RPMI8226 (cell line): ENCODE results near the gene SORBS1.
"Not testable (repeated sequence)": the region's sequence is repeated elsewhere in the genome, so short reads cannot be mapped to it uniquely, and the experiment has no call there.

Experiments
- DNase-seq: peaks from one replicate; pipeline ENCODE4 v3.0.0-alpha.2; 2015

Gene SORBS1

DNA sequence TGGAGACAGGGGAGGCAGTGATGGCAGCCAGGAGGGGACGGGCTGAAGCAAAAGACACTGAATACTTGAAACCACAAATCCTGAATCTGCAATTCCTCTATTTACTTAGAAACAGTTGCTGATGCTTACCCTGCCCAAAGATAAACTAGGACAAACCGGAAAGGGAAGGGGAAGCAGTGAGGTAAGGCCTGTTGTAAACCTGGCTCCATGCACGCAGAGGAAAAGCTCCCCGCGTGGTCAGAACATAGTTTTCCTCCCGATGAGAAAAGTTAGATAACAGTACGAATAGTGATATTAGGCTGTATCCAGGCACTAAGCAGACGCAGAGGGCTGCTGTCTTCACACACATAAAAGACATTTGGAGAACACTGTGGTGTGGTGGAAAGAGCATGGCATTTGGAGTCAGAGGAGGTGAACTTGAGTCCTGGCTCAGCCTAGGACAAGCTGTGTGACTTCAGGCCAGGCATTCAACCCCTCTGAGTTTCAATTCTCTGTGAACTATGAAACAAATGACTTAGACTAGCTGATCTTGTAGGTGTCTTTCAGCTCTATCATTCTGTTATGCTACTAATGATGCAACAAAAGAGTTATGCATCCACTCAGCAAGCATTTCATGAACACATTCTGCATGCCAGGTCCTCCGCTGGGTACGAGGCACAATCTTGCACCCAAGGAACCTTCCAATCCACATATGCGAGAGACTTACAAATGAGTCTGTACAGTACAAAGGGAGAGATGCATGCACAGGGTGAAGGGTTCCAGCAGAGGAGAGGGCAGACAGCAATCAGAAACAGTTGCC, 80.9 kb downstream of the SORBS1 start:
- DNase-seq, result peak; percentile 4

GRCh38 chr10:95478935-95479334, 82.2 kb downstream of the SORBS1 start:
- DNase-seq, result no peak

DNA sequence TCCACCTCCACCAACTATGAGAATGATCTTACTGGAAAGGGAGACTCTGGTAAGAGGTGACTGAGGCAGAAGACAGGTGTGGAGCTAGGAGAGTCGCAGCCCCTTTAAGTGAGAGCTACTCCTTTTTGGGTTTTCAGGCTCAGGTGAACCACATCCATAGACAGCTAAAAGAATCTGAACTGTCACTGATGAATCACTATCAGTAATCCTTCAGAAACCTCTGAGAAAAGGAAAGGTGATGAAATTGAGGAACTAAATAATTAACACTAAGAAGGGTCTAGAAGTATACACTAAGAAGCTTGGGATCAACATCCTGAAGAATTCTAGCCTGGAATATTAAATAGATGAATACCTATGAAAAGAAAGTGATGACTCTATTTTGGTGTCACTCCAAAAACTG, 83.0 kb downstream of the SORBS1 start:
- no peak for DNase-seq

- DNase-seq, result no peak
These were observed 84.0 kb downstream of the SORBS1 start for GRCh38 chr10:95477175-95477520.

DNA sequence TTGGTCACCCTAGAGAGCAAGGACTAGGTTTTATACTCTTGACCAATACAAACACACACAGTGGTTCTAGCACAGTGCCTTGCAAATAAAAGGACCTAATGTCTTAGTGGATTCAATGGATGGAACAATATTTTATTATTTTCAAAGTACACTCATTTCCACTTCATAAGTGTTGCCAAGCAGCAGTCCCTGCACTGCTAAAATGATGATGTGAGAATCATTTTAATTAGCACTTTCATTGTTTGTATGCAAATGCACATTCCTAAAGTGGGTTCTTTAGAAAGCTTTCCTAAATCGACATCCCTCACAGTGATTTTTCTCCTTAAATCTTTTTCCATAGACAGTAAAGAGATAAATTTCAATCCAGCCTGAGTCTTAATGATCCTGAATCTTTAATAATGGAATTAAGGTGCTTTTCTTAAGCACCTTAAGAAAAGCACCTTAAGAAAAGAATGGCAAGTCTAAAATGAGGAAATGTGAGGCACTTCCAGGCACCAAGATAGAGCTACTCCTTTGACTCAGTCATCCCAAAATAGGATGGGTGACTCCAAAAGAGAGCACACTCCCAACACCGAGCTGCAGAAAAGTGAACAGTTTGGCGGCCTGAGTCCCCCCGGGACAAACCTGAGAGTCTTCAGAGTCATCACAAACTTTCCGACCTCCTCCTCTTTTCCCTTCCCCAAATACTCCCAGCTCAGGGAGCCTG, 84.5 kb downstream of the SORBS1 start:
- no peak for DNase-seq

- DNase-seq, result no peak
These were observed 85.2 kb downstream of the SORBS1 start for GRCh38 chr10:95475827-95476468.

DNA sequence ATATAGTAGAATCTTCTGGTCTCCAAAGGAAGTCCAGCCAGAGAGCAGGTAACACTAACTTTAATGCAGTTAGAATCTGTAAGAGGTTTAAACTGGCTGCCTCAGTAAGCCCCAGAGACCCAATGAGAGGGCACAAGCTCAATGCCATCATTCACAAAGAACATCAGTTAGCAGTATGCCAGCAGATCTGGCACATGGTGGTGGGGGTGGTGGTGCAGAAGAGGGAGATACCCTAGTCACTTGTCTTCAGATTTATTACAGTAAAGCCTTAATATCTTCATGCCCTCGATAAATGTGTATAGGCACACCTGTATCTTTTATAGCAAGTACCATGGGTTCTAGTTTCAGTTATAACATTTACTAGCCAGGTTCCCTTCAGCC, 86.2 kb downstream of the SORBS1 start:
- DNase-seq, result no peak

- no peak for DNase-seq
These were observed 86.8 kb downstream of the SORBS1 start for GRCh38 chr10:95474228-95475002.

GRCh38 chr10:95472304-95473088, 88.7 kb downstream of the SORBS1 start:
- DNase-seq, result no peak

- no peak for DNase-seq
These were observed 91.5 kb downstream of the SORBS1 start for GRCh38 chr10:95469676-95470075.

- no peak for DNase-seq
These were observed 91.9 kb downstream of the SORBS1 start for GRCh38 chr10:95469251-95469650.

- not testable (repeated sequence) for DNase-seq
These were observed 93.5 kb downstream of the SORBS1 start for GRCh38 chr10:95467642-95468041.

DNA sequence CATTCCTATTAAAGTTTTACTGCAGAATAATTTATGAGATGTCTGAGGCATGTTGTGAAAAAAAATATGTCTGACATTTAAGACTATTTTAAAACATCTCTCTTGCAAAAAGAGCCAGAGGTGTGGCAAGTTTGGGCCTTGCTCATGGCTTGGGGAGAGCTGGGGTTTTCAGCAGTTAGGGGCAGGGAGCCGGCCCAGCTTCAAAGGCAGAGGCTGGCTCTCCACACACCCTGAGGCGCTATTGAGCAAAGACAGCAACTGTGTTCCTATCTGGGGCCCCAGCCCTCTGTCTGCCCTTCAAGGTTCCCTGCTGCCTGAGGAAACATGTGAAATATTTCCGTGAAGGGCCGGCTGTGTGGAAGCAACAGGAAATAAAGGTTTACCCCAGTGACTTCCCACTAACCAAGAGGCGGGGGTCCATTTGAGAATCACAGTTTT, 94.0 kb downstream of the SORBS1 start:
- DNase-seq, result no peak

GRCh38 chr10:95466436-95466835, 94.7 kb downstream of the SORBS1 start:
- no peak for DNase-seq

DNA sequence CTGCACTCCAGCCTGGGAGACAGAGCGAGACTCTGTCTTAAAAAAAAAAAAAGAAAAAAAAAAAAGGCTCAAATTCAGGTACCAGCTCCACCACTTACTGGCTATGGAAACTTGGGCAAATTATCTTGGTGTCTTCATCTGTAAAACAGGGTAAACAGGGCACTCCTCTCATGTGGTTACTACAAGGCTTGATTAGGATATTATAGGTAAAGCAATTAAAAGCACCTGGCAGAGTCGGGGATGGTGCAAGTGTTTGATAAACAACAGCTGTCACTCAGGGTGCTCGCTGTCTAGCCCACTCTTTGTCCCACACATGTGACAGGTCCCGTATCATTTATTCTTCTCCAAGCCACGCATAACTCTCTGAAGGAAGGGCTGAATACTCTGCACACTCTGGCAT, 96.9 kb downstream of the SORBS1 start:
- no peak for DNase-seq

DNA sequence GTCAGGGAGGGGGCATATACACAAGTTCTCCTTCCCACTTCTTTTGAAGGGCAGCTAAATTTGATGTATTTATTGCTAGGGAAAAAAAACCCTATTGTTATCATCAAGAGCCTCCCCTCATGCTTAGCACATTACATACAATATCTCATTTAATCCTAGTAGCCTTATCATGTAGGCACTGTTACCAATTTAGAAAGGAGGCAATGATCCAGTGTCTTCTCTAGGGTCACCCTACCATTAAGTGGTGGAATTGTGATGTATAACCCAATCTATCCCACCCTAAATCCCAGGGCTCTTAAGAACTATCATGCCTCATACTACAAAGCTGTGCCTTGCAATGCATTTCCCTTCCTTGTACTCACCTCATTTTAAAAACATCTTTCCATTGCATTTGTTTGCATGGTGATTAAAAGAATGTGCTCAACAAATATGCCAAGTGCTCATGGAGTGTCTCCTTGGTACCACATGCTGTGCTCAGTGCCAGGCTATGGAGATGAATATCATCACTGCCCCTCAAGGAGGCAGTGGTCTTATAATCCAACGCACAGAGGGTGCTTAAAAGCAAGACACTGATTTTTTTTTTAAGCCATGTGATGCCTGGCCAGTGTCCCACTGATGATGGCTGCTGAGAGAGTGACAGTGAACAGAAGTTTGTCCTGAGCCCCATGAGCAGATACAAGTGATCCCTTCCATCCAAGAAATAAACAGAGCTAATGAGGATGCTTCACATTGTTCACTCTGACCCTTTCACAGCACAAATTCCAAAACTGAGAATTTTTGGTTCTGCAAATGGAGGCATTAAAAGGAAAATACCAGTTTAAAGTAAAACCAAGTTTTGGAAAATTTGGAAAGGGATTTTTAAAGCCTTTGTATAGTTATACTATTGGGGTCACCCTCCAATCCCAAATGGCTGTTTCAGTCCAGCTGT, 98.2 kb downstream of the SORBS1 start:
- no peak for DNase-seq

- no peak for DNase-seq
These were observed 99.6 kb downstream of the SORBS1 start for GRCh38 chr10:95461611-95462010.

GRCh38 chr10:95459446-95460045, 101.6 kb downstream of the SORBS1 start:
- no peak for DNase-seq

GRCh38 chr10:95458871-95459270, 102.3 kb downstream of the SORBS1 start:
- DNase-seq, result no peak

DNA sequence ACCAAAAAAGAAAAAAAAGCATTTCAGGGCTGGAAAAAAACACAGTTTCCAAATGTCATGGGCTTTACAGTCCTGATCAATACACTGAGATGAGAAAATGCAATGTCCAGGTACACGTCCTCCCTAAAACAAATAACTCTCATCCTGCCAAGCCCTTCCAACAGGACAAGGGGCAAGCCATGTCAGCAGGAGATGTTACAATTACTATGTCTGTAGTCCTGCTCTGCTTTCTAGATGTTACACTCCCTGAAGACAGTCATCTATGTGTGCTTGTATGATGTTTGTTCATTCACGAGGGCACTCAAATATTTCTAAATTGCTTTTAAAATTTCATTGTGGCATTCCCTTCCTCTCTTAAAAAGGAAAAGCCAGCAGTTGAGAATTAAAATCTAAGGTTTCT, 103.2 kb downstream of the SORBS1 start:
- DNase-seq, result no peak
